HCT116 (cell line): Measurements from ENCODE around the gene PCNT.

Source experiments
- CTCF ChIP-seq, 3 experiments: fragments of 200-600 bp in 1 of 3; sonication (generic) in 1 of 3; IDR thresholded peaks in 2 of 3; conservative IDR thresholded peaks in 1 of 3; 2 replicates each; pipeline ENCODE4 v1.5.1; 2012 to 2017; ENCODE audit warnings: low read depth in 2 of 3, low read length in 2 of 3, antibody characterized with exemption in 1 of 3, borderline replicate concordance in 1 of 3, control low read depth in 1 of 3, mild to moderate bottlenecking in 1 of 3, mixed read lengths in 1 of 3, mixed run types in 1 of 3, moderate library complexity in 1 of 3; ENCODE audit not compliant: insufficient read depth in 1 of 3
- POLR2AphosphoS5 ChIP-seq: IDR thresholded peaks from 2 replicates; pipeline ENCODE4 v1.6.1; 2011; ENCODE audit warnings: mild to moderate bottlenecking, low read depth, low read length, moderate library complexity
- REST ChIP-seq: IDR thresholded peaks from 2 replicates; pipeline ENCODE4 v1.6.1; 2012; ENCODE audit warnings: low read depth
- SP1 ChIP-seq: IDR thresholded peaks from 2 replicates; pipeline ENCODE4 v1.6.1; 2012; ENCODE audit warnings: low read depth

GRCh38 chr21:46385846-46386733, 62.1 kb downstream of the PCNT start:
- TF ChIP-seq CTCF (IDR thresholded peaks at IDR 0.05 in 2 of 3, conservative IDR thresholded peaks at IDR 0.05 in 1 of 3; ENCODE audit: borderline replicate concordance in 1 of 3, insufficient read depth in 1 of 3, low read depth in 2 of 3, low read length in 2 of 3): no peak
- TF ChIP-seq REST: no peak
- TF ChIP-seq POLR2AphosphoS5: no peak
- no peak for TF ChIP-seq SP1
